ENCODE measurements around the gene KCNN4. TPM values are rescaled to one million over a fixed set of nuclear protein-coding genes. Genes with fewer than 3 reads are reported as not detected.

The KCNN4 gene
- polyA plus RNA-seq, 6 donors from 2014 or later = 9.7 to 17.2 (median 10.3) TPM

DNA sequence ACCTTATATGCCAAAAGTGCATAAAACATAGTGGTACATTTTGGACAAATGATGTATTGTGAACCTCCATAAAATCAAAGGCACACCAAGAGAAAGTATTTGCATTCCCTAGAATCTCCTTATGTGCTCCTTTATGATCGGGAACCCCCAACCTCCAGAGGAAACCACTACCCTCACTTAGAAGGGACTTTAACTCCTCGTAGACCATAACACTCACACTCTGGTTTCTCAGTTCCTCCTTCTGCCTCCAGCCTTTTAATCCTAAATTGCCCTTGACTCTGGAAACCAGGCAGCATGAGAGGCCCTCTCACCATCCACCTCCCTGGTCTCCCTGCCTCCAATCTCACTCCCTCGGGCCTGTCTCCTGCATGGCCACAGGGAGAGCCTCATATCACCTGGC is 9.8 kb upstream of the KCNN4 start:
- no peak for ATAC-seq (ENCODE audit: low read depth in 2 of 2)
- Mint-ChIP-seq H3K4me1 (peaks cover 2 to 5% (median 5%) of the 10 kb centered on the region in 3 donors), H3K36me3 (no peaks in the 10 kb centered on the region), H3K4me3 (peak overlapping the region in 1 of 8 donors; percentile 65), H3K27ac (peak overlapping the region in 1 of 6 donors; percentile 93), H3K27me3 (peaks cover 14 to 29% (median 21%) of the 10 kb centered on the region in 3 donors), H3K9me3 (peaks cover 0 to 2% (median 0%) of the 10 kb centered on the region in 7 donors)
- DNase-seq = no peak

DNA sequence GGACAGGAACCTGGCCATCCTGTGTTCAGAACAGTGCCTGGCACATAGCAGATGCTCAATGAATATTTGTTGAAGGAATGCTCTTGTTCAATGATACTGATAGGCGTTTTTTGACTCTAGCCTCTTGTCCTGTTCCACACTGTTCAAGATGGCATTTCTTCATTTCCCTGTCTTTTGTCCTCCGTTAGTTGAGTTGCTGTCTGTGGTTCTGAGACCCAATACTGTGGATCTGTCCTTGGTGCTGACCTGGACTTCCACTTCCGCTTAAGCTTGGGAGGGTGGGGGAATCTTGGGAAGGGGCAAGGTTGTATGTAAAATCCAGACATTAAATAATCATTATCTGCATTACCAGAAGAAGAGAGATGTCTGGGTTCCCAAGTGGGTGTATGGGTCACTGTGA is 8.3 kb upstream of the KCNN4 start:
- Mint-ChIP-seq H3K9me3 (no peaks in the 10 kb centered on the region), H3K27me3 (peaks cover 9 to 21% (median 9%) of the 10 kb centered on the region in 3 donors), H3K36me3 (no peaks in the 10 kb centered on the region), H3K4me3 (no peak overlapping the region), H3K4me1 (peaks cover 12 to 16% (median 14%) of the 10 kb centered on the region in 3 donors), H3K27ac (no peak overlapping the region)
- ATAC-seq (ENCODE audit: low read depth in 2 of 2) (no peak), DNase-seq (no peak)

DNA sequence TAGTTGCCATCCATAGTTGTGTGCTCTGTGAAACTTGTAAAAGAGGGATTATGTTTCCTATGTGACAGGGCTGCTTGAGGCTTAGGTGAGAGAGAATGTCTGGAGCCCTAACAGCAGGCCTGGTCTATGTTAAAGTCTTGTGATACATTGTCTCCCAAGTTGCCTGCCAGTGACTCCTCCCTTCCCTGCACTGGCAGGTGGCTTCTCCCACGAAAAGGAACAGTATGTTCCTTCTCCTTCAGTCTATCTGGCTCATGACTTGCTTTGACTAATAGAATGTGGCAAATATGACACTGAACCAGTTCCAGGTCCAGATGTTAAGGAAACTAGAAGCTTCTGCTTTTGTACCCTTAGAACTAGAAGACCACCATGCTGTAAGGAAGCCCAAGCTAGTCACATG is 5.9 kb upstream of the KCNN4 start:
- no peaks in the 10 kb centered on the region for H3K9me3 Mint-ChIP-seq
- H3K4me1 Mint-ChIP-seq = peaks cover 31 to 38% (median 32%) of the 10 kb centered on the region in 3 donors
- ATAC-seq (ENCODE audit: low read depth in 2 of 2) (no peak), DNase-seq (no peak)
- no peak overlapping the region for H3K4me3 Mint-ChIP-seq
- H3K36me3 Mint-ChIP-seq = no peaks in the 10 kb centered on the region
- H3K27ac Mint-ChIP-seq = no peak overlapping the region
- peaks cover 0 to 29% (median 4%) of the 10 kb centered on the region in 3 donors for H3K27me3 Mint-ChIP-seq

DNA sequence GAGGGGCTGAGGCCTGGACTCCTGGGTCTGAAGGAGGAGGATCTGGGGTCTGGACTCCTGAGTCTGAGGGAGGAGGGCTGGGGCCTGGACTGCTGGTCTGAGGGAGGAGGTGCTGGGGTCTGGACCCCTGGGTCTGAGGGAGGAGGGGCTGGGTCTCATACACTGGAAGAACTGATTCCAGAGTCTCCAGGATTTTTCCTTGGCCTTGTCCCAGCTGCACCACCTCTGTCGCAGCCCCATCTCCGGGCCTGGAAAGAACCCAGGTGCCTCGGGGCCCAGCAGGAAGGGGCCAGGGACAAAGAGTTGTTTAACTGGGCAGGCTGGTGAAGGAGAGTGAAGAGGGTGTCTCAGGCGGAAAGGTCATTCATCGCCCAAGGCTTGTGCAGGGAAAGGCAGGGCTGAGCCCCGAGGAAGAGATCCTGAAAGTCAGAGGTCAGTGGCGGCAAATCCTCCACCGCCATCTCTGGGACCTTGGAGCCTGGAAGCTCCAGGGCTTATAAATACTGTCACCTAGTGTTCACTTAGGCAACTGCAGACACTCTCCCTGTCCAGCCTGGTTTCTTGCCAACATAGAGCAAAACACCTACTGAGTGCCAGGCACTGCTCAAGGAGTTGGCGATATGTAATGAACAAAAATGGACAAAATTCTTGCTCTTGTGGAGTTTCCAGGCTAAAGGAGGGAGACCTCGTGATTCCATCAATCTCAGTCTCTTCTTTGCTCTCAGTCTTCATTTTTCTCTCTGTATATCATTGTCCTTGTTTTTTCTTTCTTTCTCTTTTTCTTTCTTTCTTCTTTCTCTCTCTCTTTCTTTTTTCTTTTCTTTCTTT is 4.4 kb upstream of the KCNN4 start:
- Mint-ChIP-seq H3K27me3 (peaks cover 0 to 33% (median 4%) of the 10 kb centered on the region in 3 donors), H3K4me3 (peak overlapping the region; percentile 17 to 89 (median 54)), H3K36me3 (no peaks in the 10 kb centered on the region), H3K27ac (peak overlapping the region; percentile 37 to 93 (median 71)), H3K4me1 (peaks cover 37 to 49% (median 39%) of the 10 kb centered on the region in 3 donors), H3K9me3 (no peaks in the 10 kb centered on the region)
- peak; percentile 57 for DNase-seq
- peak in 1 of 2 donors; percentile 45 for ATAC-seq (ENCODE audit: low read depth in 2 of 2)

DNA sequence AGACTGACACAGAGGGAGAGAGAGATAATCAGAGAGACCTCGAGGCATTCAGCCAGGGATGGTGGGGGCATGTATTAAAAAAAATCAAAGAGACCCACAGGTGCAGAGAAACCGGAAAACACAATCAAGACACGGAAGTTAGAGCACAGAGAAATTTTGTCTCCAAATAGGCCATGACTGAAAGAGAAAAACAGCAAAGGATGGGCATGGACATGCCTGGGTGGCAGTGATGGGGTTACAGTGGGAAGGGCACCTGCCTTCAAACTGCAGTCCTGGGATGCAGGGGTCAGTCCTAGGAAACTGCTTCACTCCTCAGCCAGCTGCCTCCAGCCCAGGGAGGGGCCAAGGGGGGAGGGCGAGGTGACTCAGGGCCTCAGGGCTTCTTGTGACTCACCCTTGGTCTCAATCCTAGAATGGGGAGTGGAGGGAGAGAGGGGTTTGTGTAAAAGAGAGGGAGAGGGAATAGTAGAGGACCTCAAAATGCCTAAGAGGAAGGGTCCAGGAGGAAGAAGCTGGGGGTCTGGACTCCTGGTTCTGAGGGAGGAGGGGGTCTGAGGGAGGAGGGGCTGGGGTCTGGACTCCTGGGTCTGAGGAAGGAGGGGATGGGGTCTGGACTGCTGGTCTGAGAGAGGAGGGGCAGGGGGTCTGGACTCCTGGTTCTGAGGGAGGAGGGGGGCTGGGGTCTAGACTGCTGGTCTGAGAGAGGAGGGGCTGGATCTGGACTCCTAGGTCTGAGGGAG is 3.6 kb upstream of the KCNN4 start:
- no peaks in the 10 kb centered on the region for H3K9me3 Mint-ChIP-seq
- H3K27me3 Mint-ChIP-seq = peaks cover 0 to 35% (median 4%) of the 10 kb centered on the region in 3 donors
- H3K4me3 Mint-ChIP-seq = peak overlapping the region in 7 of 8 donors; percentile 54 to 89 (median 72)
- no peak for DNase-seq
- H3K36me3 Mint-ChIP-seq = no peaks in the 10 kb centered on the region
- peak in 1 of 2 donors; percentile 7 for ATAC-seq (ENCODE audit: low read depth in 2 of 2)
- H3K4me1 Mint-ChIP-seq = peaks cover 43 to 57% (median 45%) of the 10 kb centered on the region in 3 donors
- H3K27ac Mint-ChIP-seq = peak overlapping the region; percentile 7 to 93 (median 90)

DNA sequence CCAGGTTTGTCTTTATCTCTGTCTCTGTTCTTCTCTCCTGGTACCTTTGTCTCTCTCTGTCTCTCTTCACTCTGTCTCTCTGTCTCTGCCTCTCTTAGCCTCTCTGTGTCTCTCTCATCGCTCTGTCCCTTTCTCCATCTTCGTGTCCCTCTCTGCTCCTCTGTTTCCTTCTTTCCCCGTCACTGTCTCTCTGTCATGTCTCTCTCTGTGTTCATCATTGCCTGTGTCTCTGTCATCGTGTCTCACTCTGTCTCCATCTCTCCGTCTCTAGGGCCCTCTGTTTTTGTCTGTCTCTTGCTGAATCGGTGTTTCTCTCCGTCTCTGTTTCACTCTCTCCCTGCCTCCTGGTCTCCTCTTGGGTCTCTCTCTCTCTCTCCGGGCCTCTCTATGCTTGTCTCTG is 2.9 kb upstream of the KCNN4 start:
- Mint-ChIP-seq H3K4me3 (peak overlapping the region; percentile 23 to 89 (median 60)), H3K27ac (peak overlapping the region; percentile 50 to 93 (median 87))

DNA sequence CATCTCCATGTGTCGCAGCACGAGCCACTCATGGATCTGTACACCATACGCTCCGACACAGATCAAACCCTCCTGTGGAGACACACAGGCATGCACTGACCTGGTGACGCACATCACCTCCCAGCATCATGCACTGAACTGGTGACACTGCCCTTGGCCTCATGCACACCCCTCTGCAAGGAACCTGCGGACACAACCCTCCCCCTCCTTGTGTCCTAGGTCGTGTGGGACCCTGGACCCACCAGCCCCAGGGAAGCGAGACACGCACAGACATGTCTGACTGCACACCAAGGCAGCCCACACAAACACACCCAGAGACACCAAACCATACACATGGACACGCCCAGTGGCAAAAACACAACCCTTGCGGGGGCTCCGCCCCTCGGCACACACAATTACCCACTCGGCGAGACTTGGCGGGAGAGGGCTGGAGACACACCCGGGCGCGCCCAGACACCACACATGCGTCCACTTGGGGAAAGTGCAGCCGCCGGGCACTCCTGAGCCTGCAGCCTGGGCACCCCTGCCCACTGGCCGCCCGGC is 2.0 kb upstream of the KCNN4 start:
- H3K9me3 Mint-ChIP-seq = no peaks in the 10 kb centered on the region
- H3K4me3 Mint-ChIP-seq = peak overlapping the region; percentile 66 to 96 (median 84)
- H3K27me3 Mint-ChIP-seq = peaks cover 0 to 42% (median 0%) of the 10 kb centered on the region in 3 donors
- H3K4me1 Mint-ChIP-seq = peaks cover 59 to 73% (median 61%) of the 10 kb centered on the region in 3 donors
- ATAC-seq (ENCODE audit: low read depth in 2 of 2) (peak; percentile 38 to 52), DNase-seq (no peak)
- peak overlapping the region in 5 of 6 donors; percentile 29 to 96 (median 86) for H3K27ac Mint-ChIP-seq
- no peaks in the 10 kb centered on the region for H3K36me3 Mint-ChIP-seq

More for the DNA sequence above, 2.9 kb upstream of the KCNN4 start:
- ATAC-seq (ENCODE audit: low read depth in 2 of 2) (no peak), DNase-seq (no peak)
- no peaks in the 10 kb centered on the region for H3K36me3 Mint-ChIP-seq
- H3K27me3 Mint-ChIP-seq = peaks cover 0 to 43% (median 0%) of the 10 kb centered on the region in 3 donors
- peaks cover 50 to 64% (median 52%) of the 10 kb centered on the region in 3 donors for H3K4me1 Mint-ChIP-seq
- no peaks in the 10 kb centered on the region for H3K9me3 Mint-ChIP-seq

DNA sequence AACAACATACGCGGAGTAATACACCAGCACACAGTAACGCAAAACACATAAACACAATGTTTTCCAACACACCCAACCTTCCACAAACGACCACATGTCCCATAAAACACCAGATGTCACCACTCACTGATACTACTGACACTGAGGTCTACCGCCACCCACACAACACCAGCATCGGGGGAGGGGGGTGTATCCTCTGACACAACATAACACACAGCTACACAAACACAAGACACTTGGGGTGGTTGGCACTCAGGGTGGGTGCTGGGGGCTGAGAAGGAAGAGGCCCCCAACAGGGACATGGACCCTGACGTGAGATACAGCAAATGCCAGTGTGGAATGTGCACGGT is 1.5 kb upstream of the KCNN4 start:
- Mint-ChIP-seq H3K4me3 (peak overlapping the region; percentile 66 to 96 (median 81)), H3K27me3 (peaks cover 0 to 38% (median 0%) of the 10 kb centered on the region in 3 donors), H3K9me3 (no peaks in the 10 kb centered on the region), H3K4me1 (peaks cover 64 to 78% (median 66%) of the 10 kb centered on the region in 3 donors), H3K36me3 (no peaks in the 10 kb centered on the region), H3K27ac (peak overlapping the region in 5 of 6 donors; percentile 4 to 96 (median 86))
- DNase-seq (no peak), ATAC-seq (ENCODE audit: low read depth in 2 of 2) (no peak)

DNA sequence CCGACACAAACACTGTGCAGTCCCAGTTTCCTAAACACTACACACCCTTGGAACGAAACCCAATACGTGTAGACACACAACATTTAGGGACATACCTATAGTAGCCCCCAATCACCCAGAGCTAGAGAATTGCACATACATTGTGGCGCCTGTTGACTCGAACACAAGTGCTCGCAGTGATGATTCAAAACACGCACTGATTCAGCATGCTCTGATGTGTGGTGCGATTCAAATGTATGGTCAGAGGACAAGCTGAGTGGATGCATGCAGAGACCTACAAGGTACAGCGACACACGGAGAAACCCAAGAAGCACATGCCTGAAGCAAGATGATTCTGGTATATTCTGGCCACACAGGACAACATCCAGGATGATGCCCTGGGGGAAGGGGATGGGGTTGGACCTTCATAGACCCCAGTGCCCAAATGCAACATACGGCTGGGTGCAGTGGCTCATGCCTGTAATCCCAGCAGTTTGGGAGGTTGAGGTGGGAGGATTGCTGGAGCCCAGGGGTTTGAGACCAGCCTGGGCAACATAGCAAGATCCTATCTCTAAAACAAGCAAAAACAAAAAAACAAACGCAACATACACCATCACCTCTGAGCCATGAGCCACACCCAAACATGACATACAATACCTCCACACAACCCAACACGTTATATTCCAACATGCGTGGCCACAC is 997 bp upstream of the KCNN4 start:
- peak overlapping the region; percentile 79 to 96 (median 86) for H3K4me3 Mint-ChIP-seq
- peaks cover 0 to 38% (median 0%) of the 10 kb centered on the region in 3 donors for H3K27me3 Mint-ChIP-seq
- no peaks in the 10 kb centered on the region for H3K36me3 Mint-ChIP-seq
- DNase-seq (no peak), ATAC-seq (ENCODE audit: low read depth in 2 of 2) (no peak)
- H3K4me1 Mint-ChIP-seq = peaks cover 69 to 83% (median 71%) of the 10 kb centered on the region in 3 donors
- peak overlapping the region in 5 of 6 donors; percentile 57 to 86 (median 81) for H3K27ac Mint-ChIP-seq
- no peaks in the 10 kb centered on the region for H3K9me3 Mint-ChIP-seq

DNA sequence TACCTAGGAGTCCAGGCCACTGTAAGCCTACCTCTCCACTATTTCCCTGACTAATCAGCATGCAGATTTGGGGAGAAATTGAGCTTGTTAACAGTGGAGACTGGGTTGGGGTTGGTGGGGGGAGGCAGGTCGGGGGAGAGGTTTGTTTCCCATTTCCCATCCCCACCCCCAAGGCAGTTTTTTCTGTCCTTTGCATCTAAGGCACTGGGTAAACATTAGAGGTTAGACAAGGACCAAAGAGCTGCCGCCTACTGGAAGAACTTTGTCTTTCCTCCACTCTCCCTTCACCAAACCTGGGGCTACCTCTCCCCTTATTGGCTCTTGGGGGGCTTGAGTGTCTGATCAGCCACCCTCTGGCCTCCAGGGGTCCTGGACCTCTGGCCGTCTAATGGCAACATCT is 953 bp downstream of the KCNN4 start:
- no peak for DNase-seq
- Mint-ChIP-seq H3K4me1 (peaks cover 82 to 97% (median 83%) of the 10 kb centered on the region in 3 donors), H3K9me3 (no peaks in the 10 kb centered on the region), H3K36me3 (peaks cover 0 to 8% of the 10 kb centered on the region in 2 donors), H3K27me3 (peaks cover 0 to 38% (median 0%) of the 10 kb centered on the region in 3 donors), H3K4me3 (peak overlapping the region; percentile 79 to 96 (median 86)), H3K27ac (peak overlapping the region; percentile 68 to 96 (median 86))
- no peak for ATAC-seq (ENCODE audit: low read depth in 2 of 2)

DNA sequence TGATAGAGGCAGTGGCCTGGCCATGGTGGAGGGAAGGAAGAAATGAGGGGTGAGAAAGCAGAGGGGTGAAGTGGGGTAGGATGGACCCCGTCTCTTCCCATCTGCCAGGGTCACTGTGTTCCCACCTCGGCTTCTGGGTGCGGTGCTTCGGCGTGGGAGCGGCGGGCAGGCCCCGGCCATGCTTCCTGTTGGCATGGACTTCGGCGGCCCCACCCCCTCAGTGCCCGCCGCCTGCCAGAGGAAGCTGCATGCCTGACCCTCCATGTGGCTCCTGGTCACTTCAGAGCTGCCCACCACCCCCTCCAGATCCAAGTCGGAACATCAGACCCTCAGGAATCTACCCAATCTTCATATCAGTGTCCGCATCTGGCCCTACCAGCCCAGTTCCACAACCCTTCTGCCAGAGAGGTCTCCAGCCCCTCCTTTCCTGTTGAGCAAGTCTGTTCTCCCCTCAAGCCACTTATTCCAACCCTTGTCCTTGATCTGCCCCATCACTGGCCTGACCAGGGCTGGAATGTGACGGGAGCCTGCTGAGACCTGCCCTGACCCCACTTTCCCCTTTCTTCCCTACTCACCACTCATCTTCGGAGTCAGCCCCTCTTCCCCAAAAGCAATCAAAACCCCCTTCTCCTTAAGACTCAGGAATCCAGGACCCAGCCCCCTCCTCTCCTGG is 1.5 kb downstream of the KCNN4 start:
- H3K27ac Mint-ChIP-seq = peak overlapping the region; percentile 68 to 96 (median 90)
- H3K36me3 Mint-ChIP-seq = peaks cover 0 to 8% of the 10 kb centered on the region in 2 donors
- H3K9me3 Mint-ChIP-seq = no peaks in the 10 kb centered on the region
- H3K27me3 Mint-ChIP-seq = peaks cover 0 to 38% (median 0%) of the 10 kb centered on the region in 3 donors
- ATAC-seq (ENCODE audit: low read depth in 2 of 2) = no peak
- no peak for DNase-seq
- peaks cover 78 to 95% (median 79%) of the 10 kb centered on the region in 3 donors for H3K4me1 Mint-ChIP-seq
- H3K4me3 Mint-ChIP-seq = peak overlapping the region; percentile 79 to 96 (median 86)

DNA sequence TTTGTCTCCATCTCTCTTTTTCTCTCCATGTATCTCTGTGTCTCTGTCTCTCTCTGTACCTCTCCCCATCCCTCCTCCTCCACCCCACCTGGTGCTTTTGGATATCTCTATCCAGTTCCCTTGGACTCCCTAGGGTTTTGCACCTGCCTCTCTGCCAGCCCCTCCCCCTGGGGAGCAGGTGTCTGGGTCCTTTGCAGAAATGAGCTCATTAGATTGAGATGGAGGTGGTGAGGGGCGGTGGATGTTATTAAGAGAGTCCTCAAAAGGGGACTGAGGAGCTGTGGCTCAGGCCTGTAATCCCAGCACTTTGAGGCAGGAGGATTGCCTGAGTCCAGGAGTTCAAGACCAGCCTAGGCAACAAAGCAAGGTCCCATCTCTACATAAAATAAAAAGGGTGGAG is 2.1 kb downstream of the KCNN4 start:
- peak overlapping the region; percentile 61 to 96 (median 90) for H3K27ac Mint-ChIP-seq
- peaks cover 0 to 8% of the 10 kb centered on the region in 2 donors for H3K36me3 Mint-ChIP-seq
- H3K4me3 Mint-ChIP-seq = peak overlapping the region; percentile 79 to 96 (median 86)
- DNase-seq = no peak
- no peaks in the 10 kb centered on the region for H3K9me3 Mint-ChIP-seq
- H3K4me1 Mint-ChIP-seq = peaks cover 72 to 89% (median 72%) of the 10 kb centered on the region in 3 donors
- ATAC-seq (ENCODE audit: low read depth in 2 of 2) = no peak
- H3K27me3 Mint-ChIP-seq = peaks cover 0 to 34% (median 0%) of the 10 kb centered on the region in 3 donors
